Measurements from ENCODE around the gene PHACTR1. TPM values are rescaled to one million over a fixed set of nuclear protein-coding genes. Genes with fewer than 3 reads are reported as not detected.
"Not testable (repeated sequence)": the region's sequence is repeated elsewhere in the genome, so short reads cannot be mapped to it uniquely, and the experiment has no call there.

Gene PHACTR1
- polyA plus RNA-seq, 1 of the 3 experiments (the other 2 are of a cell fraction) = 0.12 TPM

DNA sequence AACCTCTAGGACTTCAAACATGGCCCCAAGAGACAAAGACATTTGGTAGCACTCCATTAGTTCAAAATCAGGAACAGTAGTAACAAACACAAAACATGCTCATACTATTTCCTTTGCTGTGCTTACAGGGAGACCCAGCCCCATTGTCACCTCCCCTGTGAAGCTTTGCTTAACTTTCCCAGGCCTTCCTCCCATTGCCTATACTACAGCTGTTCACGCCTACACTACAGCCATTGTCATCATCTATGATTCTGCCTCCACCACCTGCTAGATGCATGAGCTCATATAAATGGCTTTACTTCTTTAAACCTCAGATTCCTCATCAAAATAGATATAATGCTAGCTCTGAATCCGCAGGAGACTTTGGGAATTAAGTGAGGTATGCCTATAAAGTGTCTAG, 8.7 kb downstream of the PHACTR1 start:
- CTCF ChIA-PET = no interaction called here
- POLR2A ChIA-PET = no interaction called here
- no peaks in the 10 kb centered on the region for H3K9me2 ChIP-seq
- no peaks in the 10 kb centered on the region for H3K79me2 ChIP-seq (ENCODE audit: insufficient read depth)
- no peaks in the 10 kb centered on the region for H3K27me3 ChIP-seq (ENCODE audit: insufficient read depth)
- H3K27ac ChIP-seq (ENCODE audit: low read depth in 2 of 2, low read length in 1 of 2) = no peak overlapping the region
- no peaks in the 10 kb centered on the region for H3F3A ChIP-seq (replicated peaks; ENCODE audit: insufficient read depth)
- no peak for TF ChIP-seq USF2 (IDR thresholded peaks at IDR 0.05; ENCODE audit: borderline replicate concordance, low read depth, low read length)
- no peak for TF ChIP-seq SIN3A (IDR thresholded peaks at IDR 0.05; ENCODE audit: borderline replicate concordance, low read depth, low read length)
- TF ChIP-seq TAF1 (IDR thresholded peaks at IDR 0.05; ENCODE audit: borderline replicate concordance, low read depth, low read length) = no peak
- H3K4me2 ChIP-seq = no peak overlapping the region
- no peaks in the 10 kb centered on the region for H4K20me1 ChIP-seq (ENCODE audit: insufficient read depth)
- WGBS (ENCODE audit: low lambda C conversion rate) = 10% methylated on average over 2 of the region's 2 CpGs
- no peak for DNase-seq
- no peaks in the 10 kb centered on the region for H3K36me3 ChIP-seq (replicated peaks in 1 of 2; ENCODE audit: control insufficient read depth in 1 of 2, insufficient read depth in 2 of 2, low read length in 1 of 2)
- no peak overlapping the region for H3K4me3 ChIP-seq (ENCODE audit: low read depth in 2 of 2, low read length in 1 of 2)
- H2AFZ ChIP-seq (ENCODE audit: low read depth) = no peak overlapping the region
- H3K9ac ChIP-seq = no peak overlapping the region
- H3K9me3 ChIP-seq = no peaks in the 10 kb centered on the region
- no peaks in the 10 kb centered on the region for H3K4me1 ChIP-seq (ENCODE audit: control insufficient read depth in 1 of 2, insufficient read depth in 2 of 2, low read depth in 1 of 2, low read length in 1 of 2)

DNA sequence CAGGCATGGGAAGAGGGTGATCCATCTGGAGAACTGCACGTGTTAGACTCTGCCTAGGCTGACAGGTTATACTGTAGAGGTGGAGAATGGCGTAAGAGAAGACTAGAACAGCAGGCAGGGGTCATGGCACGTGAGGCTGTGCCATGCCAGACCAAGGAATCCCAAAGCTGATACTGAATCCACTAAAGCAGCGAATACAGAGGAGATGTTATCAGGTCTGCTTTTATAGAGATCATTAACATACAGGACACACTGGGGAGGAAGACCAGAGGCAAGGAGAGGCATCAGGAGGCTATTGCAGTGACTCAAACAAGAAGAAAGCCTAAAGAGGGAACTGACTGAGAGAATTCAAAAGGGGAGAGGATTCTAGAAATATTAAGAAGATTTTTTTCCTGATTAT, 12.9 kb downstream of the PHACTR1 start:
- no peaks in the 10 kb centered on the region; a peak in 1 of 4 replicates for H3K4me1 ChIP-seq (ENCODE audit: control insufficient read depth in 1 of 2, insufficient read depth in 2 of 2, low read depth in 1 of 2, low read length in 1 of 2)
- H3K9me2 ChIP-seq = no peaks in the 10 kb centered on the region
- H4K20me1 ChIP-seq (ENCODE audit: insufficient read depth) = no peaks in the 10 kb centered on the region
- H3K4me3 ChIP-seq (ENCODE audit: low read depth in 2 of 2, low read length in 1 of 2) = no peak overlapping the region
- H2AFZ ChIP-seq (ENCODE audit: low read depth) = no peak overlapping the region
- no peak for DNase-seq
- no peaks in the 10 kb centered on the region for H3K36me3 ChIP-seq (replicated peaks in 1 of 2; ENCODE audit: control insufficient read depth in 1 of 2, insufficient read depth in 2 of 2, low read length in 1 of 2)
- CTCF ChIA-PET = no interaction called here
- H3K27ac ChIP-seq (ENCODE audit: low read depth in 2 of 2, low read length in 1 of 2) = no peak overlapping the region
- H3F3A ChIP-seq (replicated peaks; ENCODE audit: insufficient read depth) = no peaks in the 10 kb centered on the region
- no peaks in the 10 kb centered on the region for H3K9me3 ChIP-seq
- WGBS (ENCODE audit: low lambda C conversion rate) = 15% methylated on average over 4 of the region's 4 CpGs
- H3K9ac ChIP-seq = no peak overlapping the region
- no peaks in the 10 kb centered on the region for H3K27me3 ChIP-seq (ENCODE audit: insufficient read depth)
- POLR2A ChIA-PET = no interaction called here
- H3K4me2 ChIP-seq = no peak overlapping the region
- no peaks in the 10 kb centered on the region for H3K79me2 ChIP-seq (ENCODE audit: insufficient read depth)
- no peak for TF ChIP-seq REST (IDR thresholded peaks at IDR 0.05; ENCODE audit: low read depth, low read length)
- TF ChIP-seq NFIC (IDR thresholded peaks at IDR 0.05; ENCODE audit: borderline replicate concordance) = no peak

DNA sequence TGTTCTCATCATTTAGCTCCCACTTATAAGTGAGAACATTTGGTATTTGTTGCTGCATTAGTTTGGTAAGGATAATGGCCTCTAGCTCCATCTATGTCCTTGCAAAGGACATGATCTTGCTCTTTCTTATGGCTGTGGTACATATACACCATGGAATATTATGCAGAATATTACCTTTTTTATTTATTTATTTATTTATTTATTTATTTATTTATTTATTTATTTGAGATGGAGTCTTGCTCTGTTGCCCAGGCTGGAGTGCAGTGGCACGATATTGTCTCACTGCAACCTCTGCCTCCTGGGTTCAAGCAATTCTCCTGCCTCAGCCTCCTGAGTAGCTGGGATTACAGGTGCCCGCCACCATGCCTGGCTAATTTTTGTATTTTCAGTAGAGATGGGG, 14.2 kb downstream of the PHACTR1 start:
- H3K4me3 ChIP-seq (ENCODE audit: low read depth in 2 of 2, low read length in 1 of 2); H3K9ac ChIP-seq; H3K4me2 ChIP-seq; H3K79me2 ChIP-seq (ENCODE audit: insufficient read depth); H3K27me3 ChIP-seq (ENCODE audit: insufficient read depth); H4K20me1 ChIP-seq (ENCODE audit: insufficient read depth); H3K9me2 ChIP-seq; POLR2A ChIA-PET; H2AFZ ChIP-seq (ENCODE audit: low read depth); H3K4me1 ChIP-seq (ENCODE audit: control insufficient read depth in 1 of 2, insufficient read depth in 2 of 2, low read depth in 1 of 2, low read length in 1 of 2); CTCF ChIA-PET; DNase-seq; H3K27ac ChIP-seq (ENCODE audit: low read depth in 2 of 2, low read length in 1 of 2); H3K36me3 ChIP-seq (replicated peaks in 1 of 2; ENCODE audit: control insufficient read depth in 1 of 2, insufficient read depth in 2 of 2, low read length in 1 of 2); H3F3A ChIP-seq (replicated peaks; ENCODE audit: insufficient read depth); H3K9me3 ChIP-seq: not testable (repeated sequence)
- 29% methylated on average over 2 of the region's 2 CpGs for WGBS (ENCODE audit: low lambda C conversion rate)

Data from SK-N-SH (cell line).